Stimulated activated CD4-positive, alpha-beta T cell treated with anti-CD3 and anti-CD28 coated beads, Interleukin-4, amount 100 ng/mL, for 4 hours (primary cell): ENCODE data around the gene CDK5RAP2.
"Not testable (repeated sequence)": the region's sequence is repeated elsewhere in the genome, so short reads cannot be mapped to it uniquely, and the experiment has no call there.

ENCODE experiments used
- DNase-seq, 2 experiments: peaks; one replicate each; pipeline ENCODE4 v3.0.0-alpha.2; 2020

CDK5RAP2 gene

DNA sequence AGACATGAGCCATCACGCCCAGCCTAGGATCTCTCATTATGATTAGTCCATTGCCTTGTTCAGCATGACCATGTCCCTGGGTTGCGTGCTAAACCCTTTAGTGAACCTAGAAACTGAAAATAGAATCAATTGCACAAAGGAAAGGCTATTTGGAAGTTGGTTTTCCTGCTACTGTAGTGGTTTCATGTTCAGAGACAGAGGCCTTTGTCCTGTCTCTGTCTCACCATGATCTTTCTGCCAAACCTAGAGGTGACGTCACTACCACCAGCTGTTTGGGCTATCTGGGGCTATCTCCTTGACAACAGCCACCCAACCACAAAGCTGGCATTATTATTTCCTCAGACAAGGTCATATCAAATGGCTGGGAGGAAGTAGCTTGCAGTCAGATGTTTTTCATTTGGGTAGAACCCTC, 4.0 kb upstream of the CDK5RAP2 start:
- DNase-seq: no peak

GRCh38 chr9:120579139-120580050, 572 bp downstream of the CDK5RAP2 start:
- DNase-seq: no peak

DNA sequence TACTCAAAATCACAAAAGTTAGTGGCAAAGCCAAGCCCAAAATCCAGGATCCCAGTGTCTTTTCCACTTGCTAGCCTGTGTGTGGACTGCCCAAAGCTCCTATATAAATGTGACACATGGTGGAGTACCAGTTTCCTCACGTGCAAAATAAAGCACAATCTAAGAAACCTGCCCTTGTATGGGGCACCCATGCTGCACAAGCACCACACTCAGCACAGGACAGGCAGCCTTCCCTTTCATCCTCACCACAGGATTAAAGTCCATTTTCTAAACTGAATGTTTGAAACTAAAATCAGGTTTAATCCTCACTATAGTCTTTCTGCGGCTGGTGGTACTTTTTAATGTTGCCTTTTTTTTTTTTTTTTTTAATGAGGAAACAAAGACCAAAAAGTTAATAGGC, 5.5 kb downstream of the CDK5RAP2 start:
- DNase-seq: no peak

GRCh38 chr9:120572472-120572871, 7.5 kb downstream of the CDK5RAP2 start:
- DNase-seq: no peak

- DNase-seq: no peak
These were observed 8.3 kb downstream of the CDK5RAP2 start for GRCh38 chr9:120571443-120572257.

GRCh38 chr9:120570296-120570695, 9.7 kb downstream of the CDK5RAP2 start:
- DNase-seq: no peak

GRCh38 chr9:120569556-120569955, 10.4 kb downstream of the CDK5RAP2 start:
- DNase-seq: no peak

GRCh38 chr9:120568816-120569215, 11.2 kb downstream of the CDK5RAP2 start:
- no peak for DNase-seq

- DNase-seq: no peak
These were observed 12.1 kb downstream of the CDK5RAP2 start for GRCh38 chr9:120567874-120568273.

DNA sequence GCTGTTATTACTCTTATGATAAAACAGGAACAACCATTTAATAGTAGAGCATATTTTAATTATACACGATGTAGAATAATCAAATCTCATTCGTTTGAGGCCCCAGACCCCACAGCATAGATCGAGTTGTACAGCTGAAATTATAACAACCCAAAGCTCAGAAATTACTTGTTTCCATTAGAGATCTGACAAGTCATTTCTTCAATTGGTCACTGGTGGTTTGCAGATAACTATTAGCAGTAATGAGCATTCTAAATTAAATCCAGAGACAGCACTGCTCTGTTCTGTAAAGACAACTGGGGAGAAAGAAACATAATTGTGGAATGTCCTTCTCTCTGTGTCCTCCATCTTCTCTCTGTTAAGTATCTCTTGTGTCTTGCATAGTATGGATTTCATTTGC, 12.9 kb downstream of the CDK5RAP2 start:
- DNase-seq: no peak

GRCh38 chr9:120564589-120564988, 15.4 kb downstream of the CDK5RAP2 start:
- no peak for DNase-seq

DNA sequence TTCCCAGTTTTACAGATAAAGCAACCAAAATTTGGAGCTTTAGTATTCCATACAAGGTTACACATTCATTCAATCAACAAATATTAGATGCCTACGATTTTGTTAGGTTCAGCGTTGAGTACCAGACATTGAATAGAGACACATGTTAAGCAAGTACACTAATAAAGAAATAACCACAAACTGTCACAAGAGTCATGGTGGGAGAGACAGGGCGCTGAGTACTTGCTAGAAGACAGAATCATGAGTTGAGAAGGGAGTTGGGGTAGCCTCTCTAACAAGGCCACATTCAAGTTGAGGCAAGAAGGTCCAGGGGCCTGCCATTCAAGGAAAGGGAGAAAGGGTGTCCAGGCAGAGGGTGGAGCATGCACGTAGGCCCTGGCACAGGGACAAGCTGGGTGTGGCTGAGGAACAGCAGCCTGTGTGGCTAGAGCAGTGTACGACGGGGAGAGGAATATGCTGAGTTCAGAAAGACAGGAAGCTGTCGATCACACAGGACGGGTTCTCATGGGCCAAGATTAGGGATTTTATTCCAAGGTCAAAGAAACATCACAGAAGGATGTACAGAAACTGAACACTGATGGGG, 17.0 kb downstream of the CDK5RAP2 start:
- DNase-seq: no peak

DNA sequence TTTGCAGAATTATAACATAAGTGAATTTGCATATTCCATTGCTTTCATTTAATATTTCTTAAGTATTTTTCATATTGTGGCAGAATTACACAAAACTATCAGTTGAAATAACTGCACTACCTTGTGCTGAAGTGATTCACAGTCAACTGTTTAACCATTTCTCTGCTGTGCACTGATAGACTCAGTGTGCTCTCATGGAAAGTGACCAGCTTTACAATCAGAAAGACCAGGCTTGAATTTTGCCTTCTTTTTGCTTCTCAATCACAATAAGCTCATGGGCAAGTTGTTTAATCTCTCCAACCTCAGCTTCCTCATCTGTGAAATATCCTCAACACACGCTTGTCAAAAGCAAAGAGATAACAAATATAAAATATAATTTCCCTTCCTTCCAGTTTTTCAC, 18.3 kb downstream of the CDK5RAP2 start:
- no peak for DNase-seq

- DNase-seq: no peak
These were observed 20.4 kb downstream of the CDK5RAP2 start for GRCh38 chr9:120559546-120559945.

GRCh38 chr9:120558454-120558853, 21.5 kb downstream of the CDK5RAP2 start:
- DNase-seq: no peak

GRCh38 chr9:120557205-120557604, 22.8 kb downstream of the CDK5RAP2 start:
- DNase-seq: no peak

DNA sequence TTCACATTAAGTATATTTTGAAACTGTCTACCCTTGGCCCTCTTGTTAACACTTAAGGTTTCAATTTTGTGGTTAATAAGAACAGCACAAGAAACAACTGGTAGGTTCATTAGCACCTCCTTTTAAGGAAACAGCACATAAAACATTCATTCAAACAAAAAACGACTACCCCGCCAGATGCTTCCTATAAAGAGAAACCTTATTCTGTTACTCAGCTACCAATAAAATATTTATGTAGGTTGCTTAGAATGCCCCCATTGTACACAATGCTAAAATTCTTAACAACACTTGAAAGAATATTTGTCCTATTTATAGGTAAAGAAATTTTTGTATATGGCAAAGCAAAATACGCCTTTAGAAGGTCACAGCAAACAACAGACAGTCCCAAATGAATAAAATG, 23.2 kb downstream of the CDK5RAP2 start:
- no peak for DNase-seq

DNA sequence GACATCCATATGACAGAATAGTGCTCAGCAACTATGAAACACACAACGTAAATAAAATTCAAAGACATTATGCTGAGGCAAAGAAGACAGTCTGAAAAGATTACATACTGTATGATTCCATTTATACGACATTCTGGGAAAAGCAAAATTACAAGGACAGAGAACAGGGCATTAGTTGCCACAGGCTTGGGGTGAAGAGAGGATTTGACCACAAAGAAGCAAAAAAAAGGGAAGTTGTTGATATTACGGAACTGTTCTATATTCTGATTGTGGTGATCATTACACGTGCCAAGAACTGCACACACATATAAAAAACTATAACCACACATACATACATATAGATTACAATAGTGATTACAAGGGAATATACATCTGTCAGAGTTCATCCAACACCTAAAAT, 24.1 kb downstream of the CDK5RAP2 start:
- DNase-seq: no peak

DNA sequence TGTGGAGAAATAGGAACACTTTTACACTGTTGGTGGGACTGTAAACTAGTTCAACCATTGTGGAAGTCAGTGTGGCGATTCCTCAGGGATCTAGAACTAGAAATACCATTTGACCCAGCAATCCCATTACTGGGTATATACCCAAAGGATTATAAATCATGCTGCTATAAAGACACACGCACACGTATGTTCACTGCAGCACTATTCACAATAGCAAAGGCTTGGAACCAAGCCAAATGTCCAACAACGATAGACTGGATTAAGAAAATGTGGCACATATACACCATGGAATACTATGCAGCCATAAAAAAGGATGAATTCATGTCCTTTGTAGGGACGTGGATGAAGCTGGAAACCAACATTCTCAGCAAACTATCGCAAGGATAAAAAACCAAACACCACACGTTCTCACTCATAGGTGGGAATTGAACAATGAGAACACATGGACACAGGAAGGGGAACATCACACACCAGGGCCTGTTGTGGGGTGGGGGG, 27.7 kb downstream of the CDK5RAP2 start:
- DNase-seq: not testable (repeated sequence)

GRCh38 chr9:120545701-120546550, 34.0 kb downstream of the CDK5RAP2 start:
- DNase-seq: no peak

DNA sequence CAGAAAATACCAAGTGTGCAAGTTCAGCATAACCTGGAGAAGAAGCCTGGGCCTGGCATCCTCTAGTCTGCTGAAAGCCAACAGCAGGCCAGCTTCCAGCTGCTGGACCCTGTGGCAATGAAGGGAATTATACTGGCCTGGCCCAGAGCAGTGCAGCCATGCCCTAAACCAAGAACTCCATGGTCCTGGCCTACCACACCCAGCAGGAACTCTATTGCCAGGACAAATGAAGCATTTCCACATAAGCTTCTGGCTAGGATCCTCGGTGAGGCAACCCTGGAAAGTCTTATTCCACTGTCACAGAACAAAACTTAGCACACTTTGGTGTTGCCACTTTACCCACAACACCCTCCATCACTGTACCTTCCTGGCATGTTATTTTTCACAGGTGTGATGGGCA, 35.5 kb downstream of the CDK5RAP2 start:
- no peak for DNase-seq

GRCh38 chr9:120542701-120543490, 37.1 kb downstream of the CDK5RAP2 start:
- no peak for DNase-seq
